PFSK-1 (cell line): ENCODE results near the gene POLR2A.

ENCODE experiments used
- FOXP2 ChIP-seq: optimal IDR thresholded peaks from 2 replicates; pipeline ENCODE3; 2011; ENCODE audit warnings: borderline replicate concordance, control low read depth, inconsistent platforms; ENCODE audit not compliant: insufficient read depth; ENCODE audit errors: extremely low read length, extremely low read depth
- POLR2AphosphoS5 ChIP-seq: IDR thresholded peaks from 2 replicates; pipeline ENCODE4 v1.6.1; 2012; ENCODE audit warnings: low read depth, mild to moderate bottlenecking, control low read depth, low read length, moderate library complexity
- SIN3A ChIP-seq: IDR thresholded peaks from 2 replicates; pipeline ENCODE4 v1.6.1; 2012; ENCODE audit warnings: mild to moderate bottlenecking, low read length, moderate library complexity, borderline replicate concordance; ENCODE audit not compliant: insufficient read depth
- TAF1 ChIP-seq: IDR thresholded peaks from 2 replicates; pipeline ENCODE4 v1.6.1; 2012; ENCODE audit warnings: low read length, control low read depth, borderline replicate concordance; ENCODE audit not compliant: insufficient read depth
- TF ChIP-seq, protein P1 (sequence below), 2 experiments: IDR thresholded peaks; 2 replicates each; pipeline versions ENCODE4 v1.6.1 to v1.8.0; 2011 to 2012; ENCODE audit warnings: low read depth in 2 of 2, low read length in 2 of 2, control low read depth in 1 of 2, inconsistent platforms in 1 of 2, mild to moderate bottlenecking in 1 of 2, moderate library complexity in 1 of 2; ENCODE audit not compliant: insufficient read depth in 1 of 2

POLR2A gene

DNA sequence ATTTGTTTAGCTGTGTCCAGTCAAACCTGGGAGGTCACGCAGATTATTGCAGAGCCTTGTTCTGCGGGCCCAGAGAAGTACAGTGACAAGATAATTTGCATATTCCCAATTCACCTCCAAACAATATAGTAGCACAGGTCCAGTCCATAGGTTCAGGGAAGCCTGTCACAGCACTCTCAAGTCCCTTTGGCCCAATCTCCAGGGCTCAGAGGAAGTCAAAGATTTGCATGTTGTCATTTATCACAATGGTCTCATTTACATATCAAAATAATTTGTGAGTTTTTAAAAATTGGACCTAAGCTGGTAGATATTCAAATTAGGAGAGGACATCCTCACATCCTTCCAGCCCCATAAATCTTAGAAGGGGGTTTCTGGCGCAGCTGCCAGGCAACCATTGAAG is 16.7 kb upstream of the POLR2A start:
- TF ChIP-seq TAF1, result no peak
- TF ChIP-seq, protein P1, sequence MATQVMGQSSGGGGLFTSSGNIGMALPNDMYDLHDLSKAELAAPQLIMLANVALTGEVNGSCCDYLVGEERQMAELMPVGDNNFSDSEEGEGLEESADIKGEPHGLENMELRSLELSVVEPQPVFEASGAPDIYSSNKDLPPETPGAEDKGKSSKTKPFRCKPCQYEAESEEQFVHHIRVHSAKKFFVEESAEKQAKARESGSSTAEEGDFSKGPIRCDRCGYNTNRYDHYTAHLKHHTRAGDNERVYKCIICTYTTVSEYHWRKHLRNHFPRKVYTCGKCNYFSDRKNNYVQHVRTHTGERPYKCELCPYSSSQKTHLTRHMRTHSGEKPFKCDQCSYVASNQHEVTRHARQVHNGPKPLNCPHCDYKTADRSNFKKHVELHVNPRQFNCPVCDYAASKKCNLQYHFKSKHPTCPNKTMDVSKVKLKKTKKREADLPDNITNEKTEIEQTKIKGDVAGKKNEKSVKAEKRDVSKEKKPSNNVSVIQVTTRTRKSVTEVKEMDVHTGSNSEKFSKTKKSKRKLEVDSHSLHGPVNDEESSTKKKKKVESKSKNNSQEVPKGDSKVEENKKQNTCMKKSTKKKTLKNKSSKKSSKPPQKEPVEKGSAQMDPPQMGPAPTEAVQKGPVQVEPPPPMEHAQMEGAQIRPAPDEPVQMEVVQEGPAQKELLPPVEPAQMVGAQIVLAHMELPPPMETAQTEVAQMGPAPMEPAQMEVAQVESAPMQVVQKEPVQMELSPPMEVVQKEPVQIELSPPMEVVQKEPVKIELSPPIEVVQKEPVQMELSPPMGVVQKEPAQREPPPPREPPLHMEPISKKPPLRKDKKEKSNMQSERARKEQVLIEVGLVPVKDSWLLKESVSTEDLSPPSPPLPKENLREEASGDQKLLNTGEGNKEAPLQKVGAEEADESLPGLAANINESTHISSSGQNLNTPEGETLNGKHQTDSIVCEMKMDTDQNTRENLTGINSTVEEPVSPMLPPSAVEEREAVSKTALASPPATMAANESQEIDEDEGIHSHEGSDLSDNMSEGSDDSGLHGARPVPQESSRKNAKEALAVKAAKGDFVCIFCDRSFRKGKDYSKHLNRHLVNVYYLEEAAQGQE (IDR thresholded peaks at IDR 0.05; ENCODE audit: insufficient read depth in 1 of 2, low read depth in 2 of 2, low read length in 2 of 2), result no peak
- TF ChIP-seq POLR2AphosphoS5, result no peak
- no peak for TF ChIP-seq FOXP2
- no peak for TF ChIP-seq SIN3A

GRCh38 chr17:7468290-7468689 is 15.9 kb upstream of the POLR2A start:
- no peak for TF ChIP-seq TAF1
- TF ChIP-seq, protein P1 (IDR thresholded peaks at IDR 0.05; ENCODE audit: insufficient read depth in 1 of 2, low read depth in 2 of 2, low read length in 2 of 2), result no peak
- no peak for TF ChIP-seq SIN3A
- TF ChIP-seq POLR2AphosphoS5, result no peak
- TF ChIP-seq FOXP2, result no peak

- no peak for TF ChIP-seq FOXP2
- TF ChIP-seq POLR2AphosphoS5, result no peak
- no peak for TF ChIP-seq TAF1
- no peak for TF ChIP-seq SIN3A
- TF ChIP-seq, protein P1 (IDR thresholded peaks at IDR 0.05; ENCODE audit: insufficient read depth in 1 of 2, low read depth in 2 of 2, low read length in 2 of 2), result no peak
These were observed 15.3 kb upstream of the POLR2A start for GRCh38 chr17:7468804-7469389.

- TF ChIP-seq POLR2AphosphoS5 (no peak), SIN3A (no peak), FOXP2 (no peak), TAF1 (no peak)
- TF ChIP-seq, protein P1 (IDR thresholded peaks at IDR 0.05; ENCODE audit: insufficient read depth in 1 of 2, low read depth in 2 of 2, low read length in 2 of 2), result no peak
These were observed 12.4 kb upstream of the POLR2A start for GRCh38 chr17:7471729-7472128.

DNA sequence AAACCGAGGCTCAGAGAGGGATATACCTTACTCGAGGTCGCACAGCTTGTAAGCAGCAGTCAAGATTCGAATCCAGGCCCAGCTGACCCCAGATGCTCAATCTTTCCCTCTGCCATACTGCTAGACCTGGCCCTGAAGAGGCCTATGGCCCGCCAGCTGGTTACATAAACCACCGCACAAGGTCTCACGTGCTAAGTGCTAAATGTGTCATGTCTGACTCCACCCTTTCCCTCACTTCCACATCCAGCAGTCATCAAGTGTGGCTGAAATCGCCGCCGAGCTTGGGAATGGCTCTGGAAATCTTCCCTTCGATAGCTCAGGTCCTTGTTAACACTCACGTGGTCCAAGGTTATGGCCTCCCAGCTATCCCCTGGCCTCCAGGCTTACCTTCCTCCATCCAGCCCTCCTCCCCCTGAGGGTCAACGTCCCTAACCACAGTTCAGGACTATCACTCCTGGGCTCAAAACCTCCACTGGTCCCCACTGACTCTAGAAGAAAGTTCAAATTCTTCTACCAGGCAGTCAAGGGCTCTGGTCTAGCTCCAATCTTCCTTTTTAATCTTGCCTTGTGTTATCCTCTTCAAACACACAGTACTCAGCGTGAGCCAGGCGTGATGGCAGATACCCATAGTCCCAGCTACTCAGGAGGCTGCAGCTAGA is 8.3 kb upstream of the POLR2A start:
- no peak for TF ChIP-seq SIN3A
- no peak for TF ChIP-seq TAF1
- TF ChIP-seq FOXP2, result no peak
- TF ChIP-seq, protein P1 (IDR thresholded peaks at IDR 0.05; ENCODE audit: insufficient read depth in 1 of 2, low read depth in 2 of 2, low read length in 2 of 2), result no peak
- no peak for TF ChIP-seq POLR2AphosphoS5
